KG1 (cell line): ENCODE measurements around the gene CTNNAL1.
"Not testable (repeated sequence)": the region's sequence is repeated elsewhere in the genome, so short reads cannot be mapped to it uniquely, and the experiment has no call there.

Experiments
- DNase-seq: peaks from one replicate; lab custom pipeline; 2025; lab: John Stamatoyannopoulos, UW

The CTNNAL1 gene

DNA sequence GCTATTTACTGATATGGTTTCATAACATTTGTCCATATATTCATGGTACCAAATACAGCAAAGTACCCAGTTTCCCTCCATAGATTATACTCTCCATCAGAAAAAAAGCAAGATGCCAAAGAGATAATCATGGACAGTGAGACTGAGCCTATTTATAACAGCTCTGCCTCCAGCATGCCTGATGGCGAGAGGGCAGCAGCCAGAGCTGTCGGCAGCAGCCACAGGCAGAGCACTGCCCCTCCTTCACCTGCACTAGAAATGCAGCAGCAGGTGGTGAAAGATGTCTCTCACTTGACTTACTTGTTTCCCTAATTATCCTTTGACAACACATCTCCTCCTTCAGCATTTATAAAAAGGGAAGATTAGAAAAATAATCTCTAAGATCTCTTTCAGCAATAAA, 32.4 kb downstream of the CTNNAL1 start:
- no peak for DNase-seq

DNA sequence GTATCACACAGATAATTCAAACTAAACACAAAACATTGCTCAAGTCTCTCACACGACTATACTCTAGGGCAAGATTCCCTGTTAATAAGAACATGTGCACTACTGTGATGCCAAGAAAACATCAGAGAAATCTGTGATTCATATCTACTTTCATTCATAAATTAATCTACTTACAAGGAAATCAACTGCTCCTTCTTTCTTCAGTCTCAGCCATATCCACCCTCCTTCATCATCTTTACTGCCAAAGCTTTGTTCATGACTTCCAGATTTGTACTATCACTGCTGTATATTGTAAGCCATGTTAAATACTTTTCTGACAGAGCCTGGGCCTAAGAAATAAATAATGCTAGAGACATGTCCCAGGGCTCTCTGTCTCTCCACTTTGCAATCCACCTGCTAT, 35.1 kb downstream of the CTNNAL1 start:
- DNase-seq = no peak

DNA sequence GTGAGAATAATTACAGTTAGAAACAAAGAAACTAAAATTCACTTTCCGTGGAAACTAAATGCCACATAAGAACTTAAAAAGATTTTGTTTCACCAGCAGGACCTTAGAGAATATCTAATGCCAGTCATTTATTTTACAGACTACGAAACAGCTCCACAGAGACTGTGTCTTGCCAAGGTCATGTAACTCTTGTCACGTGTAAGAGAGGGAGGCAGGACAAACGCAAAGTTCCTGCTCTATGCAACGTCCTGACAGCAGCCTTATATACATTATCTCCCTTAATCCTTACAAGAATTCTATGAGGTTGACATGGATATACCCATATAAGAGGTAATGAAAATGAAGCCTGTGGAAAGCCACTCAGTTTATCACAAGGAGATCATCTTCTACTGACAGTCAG, 39.4 kb downstream of the CTNNAL1 start:
- DNase-seq = no peak

DNA sequence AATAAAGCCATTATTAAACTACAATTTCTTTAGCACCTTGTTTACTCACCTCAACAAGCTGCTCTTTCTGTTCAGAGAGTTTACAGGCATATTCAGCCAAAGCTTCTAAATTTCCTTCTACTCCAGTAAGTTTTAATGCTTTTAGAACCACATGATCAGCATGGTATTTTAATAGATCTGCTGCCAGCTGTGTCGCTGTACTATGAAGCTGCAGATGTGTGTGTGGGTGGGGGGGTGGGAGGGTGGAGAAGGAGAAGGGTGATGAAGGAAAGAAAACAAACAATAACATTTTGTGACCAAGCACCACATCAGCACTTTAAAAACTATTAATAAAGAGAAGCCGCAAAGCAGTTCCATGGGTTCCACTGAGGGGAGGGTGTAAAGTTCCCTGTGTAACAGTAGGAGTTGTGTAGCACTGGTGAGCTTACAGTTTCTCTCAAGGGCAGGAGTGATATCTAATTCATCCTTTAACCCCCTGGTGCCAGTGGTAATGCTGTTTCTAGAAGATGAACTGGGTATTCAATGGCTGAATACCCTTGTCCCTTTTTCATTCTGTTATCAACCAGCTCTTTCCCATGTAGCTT, 40.6 kb downstream of the CTNNAL1 start:
- DNase-seq = no peak

DNA sequence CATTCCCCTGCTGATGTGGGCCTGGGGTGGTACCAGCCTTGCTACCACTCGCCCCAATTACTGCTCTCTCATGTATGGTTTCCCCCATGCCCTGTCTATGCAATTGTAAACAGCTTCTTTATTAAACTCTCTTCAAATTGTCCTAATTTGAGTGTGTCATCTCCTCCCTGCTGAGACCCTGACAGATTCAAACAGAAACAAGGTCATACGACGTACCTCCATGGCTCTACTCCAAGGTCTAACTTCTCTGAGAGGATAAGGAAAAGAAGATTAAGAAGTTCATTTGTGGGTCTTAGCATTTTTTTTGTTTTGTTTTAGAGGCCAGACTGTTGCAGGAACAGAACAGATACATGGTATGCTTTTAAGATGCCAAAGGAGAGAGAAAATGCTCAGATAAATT, 41.1 kb downstream of the CTNNAL1 start:
- DNase-seq = no peak

DNA sequence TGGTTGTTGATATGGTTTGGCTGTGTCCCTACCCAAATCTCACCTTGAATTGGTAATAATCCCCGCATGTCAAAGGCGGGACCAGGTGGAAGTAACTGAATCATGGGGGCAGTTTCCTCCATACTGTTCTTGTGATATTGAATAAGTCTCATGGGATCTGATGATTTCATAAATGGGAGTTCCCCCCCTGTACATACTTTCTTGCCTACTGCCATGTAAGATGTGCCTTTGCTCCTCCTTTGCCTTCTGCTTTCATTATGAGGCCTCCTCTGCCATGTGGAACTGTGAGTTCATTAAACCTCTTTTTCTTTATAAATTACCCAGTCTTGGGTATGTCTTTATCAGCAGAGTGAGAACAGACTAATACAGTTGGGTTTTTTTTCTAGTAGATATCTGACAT, 41.9 kb downstream of the CTNNAL1 start:
- DNase-seq = not testable (repeated sequence)

DNA sequence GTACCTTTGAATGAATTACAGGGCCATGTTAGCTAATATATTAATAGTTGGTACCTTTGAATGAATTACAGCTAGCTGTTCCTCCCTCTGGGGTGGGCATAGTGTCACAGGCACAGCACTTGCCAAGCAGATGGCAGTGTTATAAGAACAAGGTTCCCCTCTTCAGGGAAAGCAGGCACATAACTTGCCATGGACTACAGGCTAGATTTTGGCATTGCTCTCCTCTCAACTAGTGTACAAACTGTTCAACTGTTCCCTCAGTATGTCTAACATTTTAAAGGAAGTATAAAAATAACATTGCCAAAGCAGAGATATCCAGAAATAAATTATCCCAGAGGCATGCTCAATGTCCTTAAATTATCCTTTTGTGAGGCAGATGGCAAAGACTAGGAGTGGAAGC, 45.4 kb downstream of the CTNNAL1 start:
- DNase-seq = no peak

DNA sequence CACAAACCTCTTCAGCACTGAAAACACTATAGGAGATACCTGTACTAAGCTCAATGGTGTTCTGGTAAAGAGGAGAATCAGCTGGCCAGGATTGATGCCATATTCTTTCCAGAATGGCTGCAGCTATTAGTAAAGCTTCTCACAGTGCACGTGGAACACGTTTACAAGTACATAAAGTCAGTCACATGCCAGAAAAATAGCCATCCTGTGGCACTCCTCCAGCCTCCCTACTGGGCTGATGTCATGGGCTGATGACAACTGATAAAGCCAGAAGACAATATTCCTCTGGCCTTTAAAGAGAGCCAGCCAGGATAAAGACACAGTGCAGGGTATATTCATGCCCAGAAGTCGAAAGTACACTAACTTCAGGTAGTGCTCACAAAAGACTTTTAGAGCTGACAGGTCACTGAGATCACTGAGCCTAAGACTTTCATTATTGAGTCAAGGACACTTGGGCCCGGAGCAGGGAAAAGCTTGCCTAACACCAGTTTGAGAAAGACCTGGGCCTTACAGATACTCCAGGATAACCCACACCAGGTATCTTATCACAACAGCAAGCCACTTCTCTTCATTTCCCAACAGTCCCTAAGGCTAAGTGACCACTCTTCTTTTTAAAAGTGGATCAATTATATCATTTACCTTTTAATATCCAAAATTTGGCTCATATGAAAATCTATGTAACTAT, 49.7 kb downstream of the CTNNAL1 start:
- no peak for DNase-seq

DNA sequence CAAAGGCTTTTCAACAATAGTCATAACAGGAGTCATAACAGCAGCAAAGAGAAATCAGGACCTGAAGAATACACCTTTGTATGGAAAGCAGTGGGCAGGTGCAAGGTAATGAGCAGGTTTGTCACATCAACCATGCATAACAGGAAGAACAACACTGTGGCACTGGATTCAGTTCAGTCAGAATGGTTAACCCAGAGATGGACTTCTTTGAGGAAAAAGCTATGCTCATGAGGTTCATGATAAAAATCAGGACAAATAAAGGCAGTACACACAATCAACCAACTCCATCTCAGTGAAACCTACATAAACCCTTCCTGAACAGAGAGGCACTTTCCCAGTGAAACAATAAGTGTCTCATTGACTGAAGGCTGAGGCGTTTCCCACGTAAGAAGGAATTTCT, 52.1 kb downstream of the CTNNAL1 start:
- DNase-seq = no peak

DNA sequence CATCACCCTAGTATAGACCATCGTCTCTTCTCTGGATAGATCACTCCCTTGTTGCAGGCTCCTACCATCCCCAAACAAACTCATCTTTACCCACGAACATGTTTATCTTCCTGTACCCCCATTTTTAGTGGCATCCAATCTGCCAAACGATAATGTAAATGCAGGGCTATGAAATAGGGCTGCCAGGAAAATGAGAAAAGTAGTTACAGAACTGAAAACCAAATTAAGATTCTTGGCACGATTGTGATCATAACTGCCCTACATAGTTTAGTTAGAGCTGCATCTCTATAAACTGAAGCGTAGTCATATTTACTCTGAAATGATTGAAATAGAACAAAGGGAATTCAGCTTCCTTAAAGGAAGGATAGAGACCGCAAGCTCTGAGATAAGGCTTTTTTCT, 53.0 kb downstream of the CTNNAL1 start:
- DNase-seq = no peak

DNA sequence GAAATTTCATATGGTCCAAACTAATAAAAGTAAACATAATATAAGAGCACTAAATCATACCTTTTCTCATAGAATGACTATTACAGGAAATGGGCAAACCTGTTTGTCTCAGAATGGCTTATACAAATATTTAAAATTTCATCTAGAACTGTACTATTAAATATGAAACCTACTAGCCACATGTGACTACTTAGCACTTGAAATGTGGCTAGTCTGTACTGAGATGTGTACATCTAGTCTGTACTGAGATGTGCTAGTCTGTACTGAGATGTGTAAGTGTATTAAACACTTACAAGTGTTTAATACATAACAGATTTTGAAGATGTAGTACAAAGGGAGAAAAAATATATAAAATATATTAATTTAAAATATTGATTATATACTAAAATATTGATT, 56.7 kb downstream of the CTNNAL1 start:
- DNase-seq = no peak

DNA sequence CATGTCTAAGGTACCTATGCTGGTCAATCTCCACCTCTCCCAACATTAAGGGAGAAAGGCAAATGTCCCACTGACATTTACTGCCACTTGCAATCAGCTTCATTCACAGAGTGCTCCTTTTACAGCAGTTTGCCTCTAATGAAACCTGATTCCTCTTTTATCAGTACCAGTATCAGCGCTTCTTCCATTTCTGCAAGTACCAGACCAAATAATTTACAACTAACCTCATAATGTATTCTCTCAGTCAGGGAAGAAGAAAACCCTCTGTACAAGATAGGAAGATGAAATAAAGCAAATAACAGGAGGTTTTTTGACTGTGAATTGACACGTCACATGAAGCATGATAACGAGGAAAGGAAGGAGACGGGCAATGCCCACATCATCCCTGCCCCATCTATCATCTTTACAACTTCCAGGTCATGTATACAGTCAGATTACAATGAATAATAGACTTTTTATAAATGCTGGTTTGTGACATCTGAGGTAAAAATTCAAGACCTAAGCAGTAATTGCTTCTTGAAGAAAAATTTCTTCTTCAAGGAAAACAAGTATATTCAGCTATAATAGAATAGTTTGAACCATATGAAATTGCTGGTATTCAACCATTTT, 57.2 kb downstream of the CTNNAL1 start:
- DNase-seq = no peak

DNA sequence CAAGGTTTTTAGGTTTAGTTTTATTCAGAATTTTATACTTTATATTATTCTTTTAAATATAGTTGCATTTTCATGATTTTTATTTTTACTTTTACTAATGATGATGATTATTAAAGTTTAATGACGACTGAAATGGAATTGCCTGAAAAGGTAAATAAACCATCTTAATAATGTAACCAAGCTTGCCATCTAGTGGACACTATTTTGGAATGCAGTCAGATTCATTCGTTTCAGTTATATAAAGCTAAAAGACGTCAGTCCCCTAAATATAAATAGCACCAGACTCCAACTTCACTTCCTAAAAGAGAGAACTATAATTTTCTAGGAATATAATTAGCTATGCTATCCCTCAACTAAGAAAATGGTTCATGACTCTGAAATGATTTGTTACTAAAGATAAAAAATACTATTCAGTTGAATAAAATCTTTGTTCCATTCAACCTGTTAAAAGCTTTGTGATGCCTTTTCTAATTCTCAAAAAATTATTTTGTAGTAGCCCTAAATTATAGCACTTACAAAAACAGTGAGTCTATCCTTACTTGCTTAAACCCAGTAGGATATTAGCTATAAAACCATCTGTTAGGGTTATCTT, 59.2 kb downstream of the CTNNAL1 start:
- no peak for DNase-seq

DNA sequence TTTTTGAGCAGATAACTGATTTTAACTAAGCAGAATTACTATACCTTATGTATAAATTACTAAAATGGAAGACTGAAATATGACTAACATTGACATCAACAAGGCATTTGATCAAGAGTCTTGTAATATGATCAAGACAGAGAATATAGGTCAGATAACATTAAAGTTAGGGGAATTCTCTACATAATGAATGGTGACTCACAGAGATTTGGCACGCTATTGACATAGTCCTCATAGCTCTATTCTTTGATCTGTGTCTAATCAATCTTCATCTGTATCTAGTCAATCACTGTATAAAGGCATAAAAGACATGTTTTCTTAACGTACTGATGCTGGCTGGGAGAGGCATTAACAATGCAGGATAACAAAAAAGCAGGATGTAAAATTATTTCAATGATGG, 61.7 kb downstream of the CTNNAL1 start:
- no peak for DNase-seq

DNA sequence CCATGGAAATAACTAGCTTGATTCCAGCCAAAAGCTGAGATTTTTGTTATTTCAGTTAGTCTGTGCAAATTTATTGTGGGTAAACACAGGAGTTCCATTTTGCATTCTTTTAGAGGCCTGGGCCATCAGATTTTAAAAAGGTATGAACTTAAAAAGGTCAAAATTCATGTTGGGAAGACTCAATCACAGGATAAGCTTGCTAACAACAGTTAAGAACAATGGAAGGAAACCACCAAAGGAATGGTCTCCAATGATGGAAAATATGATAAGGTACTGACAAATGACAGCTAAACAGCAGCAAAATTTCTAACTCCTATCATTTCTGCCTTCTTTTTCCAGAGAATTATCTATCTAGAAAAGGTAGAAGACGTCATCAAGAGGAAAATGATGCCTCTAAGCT, 63.1 kb downstream of the CTNNAL1 start:
- no peak for DNase-seq

DNA sequence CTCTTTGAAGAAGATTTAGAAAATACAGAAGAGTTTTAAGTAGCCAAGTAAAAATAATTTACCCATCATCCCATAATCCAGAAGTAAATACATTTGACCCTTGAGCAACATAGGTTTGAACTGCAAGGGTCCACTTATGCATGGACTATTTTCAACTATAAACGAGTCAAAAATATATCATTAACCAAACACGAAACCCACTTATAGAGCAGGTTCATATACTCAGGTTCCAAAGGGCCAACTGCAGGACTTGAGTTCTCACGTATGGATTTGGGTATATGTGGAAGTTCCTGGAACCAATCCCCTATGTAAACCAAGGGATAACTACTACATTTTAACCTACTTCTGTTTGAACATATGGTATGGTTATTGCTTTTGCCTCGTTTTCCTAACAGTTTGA, 73.3 kb downstream of the CTNNAL1 start:
- no peak for DNase-seq

DNA sequence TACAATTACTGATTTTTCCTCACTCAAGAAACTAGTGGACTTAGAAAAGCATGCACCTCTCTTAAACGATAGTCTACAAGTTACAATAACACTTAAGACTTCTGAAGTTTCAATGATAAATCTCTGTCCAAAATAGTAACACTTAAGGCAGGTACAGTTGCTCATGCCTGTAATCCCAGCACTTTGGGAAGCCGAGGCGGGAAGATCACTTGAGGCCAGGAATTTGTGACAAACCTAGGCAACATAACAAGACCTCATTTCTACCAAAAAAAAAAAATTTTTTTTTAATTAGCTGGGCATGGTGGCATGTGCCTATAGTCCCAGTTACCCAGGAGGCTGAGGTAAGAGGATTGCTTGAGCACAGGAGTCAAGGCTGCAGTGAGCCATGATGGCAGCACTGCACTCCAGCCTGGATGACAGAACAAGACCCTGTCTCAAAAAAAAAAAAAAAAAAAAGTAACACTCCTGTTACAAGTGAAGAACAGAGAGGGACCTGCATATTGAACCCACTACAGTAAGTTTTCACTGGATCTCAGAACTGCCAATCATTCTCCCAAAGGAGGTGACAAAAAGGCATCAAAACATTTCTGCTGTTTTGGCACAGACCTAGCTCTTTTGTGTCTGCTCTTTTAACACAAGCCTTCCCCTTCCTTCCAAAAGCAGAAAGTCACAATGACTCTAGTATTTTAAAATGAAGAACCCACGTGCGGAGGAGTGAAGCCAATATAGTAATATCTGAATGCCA, 75.6 kb downstream of the CTNNAL1 start:
- no peak for DNase-seq

DNA sequence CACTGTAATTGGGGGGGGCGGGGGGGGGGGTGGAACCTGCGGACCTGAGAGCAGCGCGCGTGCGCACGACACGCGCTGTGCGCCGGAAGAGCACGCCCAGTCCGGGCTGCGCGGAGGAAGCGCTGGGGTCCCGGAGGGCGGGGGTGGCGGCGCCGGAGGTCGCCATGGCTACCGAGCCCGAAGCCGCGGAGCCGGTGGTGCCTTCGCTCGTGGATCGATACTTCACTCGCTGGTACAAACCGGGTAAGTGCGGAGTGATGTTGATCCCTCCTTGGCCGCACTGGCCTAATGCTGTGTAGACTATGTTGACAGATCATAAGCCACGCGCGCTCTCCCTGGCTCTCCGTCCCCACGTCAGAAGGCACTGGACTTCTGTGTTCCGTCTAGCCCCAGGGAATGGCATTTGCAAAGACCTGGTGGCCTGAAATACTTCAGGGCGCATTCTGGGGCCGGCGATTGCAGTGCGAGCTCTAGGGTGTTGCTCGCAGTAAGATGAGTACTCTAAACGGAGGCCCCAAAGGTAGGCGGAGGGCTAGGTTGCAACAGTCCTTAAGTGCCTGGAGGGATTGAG, 78.9 kb downstream of the CTNNAL1 start, which contains the start of gene ABITRAM:
ABITRAM (plus strand) TSS at position 78 of the 571 bp plus-strand sequence; CDS start at position 165, 87 bp downstream.
- DNase-seq = peak; percentile 90

DNA sequence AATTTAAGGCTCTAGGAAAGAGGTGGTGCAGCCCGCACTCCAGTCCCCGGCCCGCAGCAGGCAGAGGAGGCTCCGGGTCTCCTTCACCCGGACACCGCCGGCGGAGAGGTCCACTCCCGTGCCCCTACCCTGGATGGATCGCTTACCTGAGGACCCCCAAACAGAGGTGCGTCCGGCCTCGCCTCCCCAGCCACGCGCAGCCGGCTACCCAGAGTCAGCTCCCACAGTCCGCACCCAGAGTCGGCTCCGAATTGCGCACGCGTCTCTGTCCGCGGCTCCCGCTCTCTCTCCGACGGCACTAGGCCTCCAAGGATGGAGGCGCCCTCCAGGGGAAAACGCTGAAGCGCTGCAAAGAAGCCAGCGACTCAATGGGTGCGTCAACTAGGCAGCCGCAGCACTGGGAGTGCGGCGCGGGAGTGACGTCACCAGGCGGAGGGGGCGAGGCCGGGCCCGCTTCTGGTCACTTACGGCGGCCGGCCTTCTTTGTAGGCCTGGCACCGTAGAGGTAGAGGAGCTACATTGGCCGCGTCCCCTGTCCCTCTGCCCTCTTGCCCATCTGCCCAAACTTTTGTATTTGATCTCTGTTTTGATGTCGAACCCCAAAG, 79.5 kb downstream of the CTNNAL1 start, which contains the start of gene ELP1:
ELP1 (minus strand) TSS at position 407 of the 605 bp plus-strand sequence. CDS start 2,978 bp downstream, outside the sequence.
- peak; percentile 90 for DNase-seq

DNA sequence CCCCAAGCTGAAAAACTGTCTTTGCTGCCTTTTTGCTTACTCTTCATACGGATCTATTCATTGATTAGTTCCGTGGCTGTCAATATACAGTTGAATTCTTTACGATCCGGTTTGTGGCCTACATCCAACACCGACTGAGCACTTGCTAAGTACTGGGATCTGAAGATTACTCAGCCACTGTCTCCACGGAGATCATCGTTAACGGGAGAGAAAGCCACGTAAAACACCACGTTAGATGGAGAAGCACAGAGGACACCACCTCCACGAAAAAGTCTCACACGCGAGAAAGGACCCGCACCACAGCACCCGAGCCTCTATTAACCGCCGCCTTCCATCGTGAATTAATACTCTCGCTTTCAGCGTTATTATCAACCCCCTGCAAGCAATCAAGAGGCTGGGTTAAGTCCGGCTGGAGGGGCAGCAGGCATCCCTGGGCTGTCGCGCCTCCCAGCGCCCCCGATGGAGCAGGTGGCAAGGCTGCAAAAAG, 80.0 kb downstream of the CTNNAL1 start:
- no peak for DNase-seq

DNA sequence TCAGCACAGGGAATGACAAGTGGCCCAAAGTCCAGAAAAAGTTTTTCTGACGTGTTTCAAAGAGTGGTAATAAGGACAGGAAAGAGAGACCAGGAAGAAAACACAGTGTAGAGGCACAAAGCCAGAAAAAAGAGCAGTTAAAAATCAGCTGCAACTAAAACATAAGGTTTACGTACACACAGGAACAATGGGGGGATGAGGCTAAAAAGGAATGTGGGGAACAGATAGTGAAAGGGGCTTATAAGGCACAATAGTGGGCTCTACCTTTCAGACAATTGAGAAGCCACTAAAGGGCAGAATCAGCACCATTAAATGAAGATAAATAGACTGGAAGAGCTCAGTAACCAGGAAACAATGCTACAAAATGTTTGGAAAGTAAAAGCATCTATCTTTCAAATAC, 84.9 kb downstream of the CTNNAL1 start:
- no peak for DNase-seq
